HL-60 (cell line): Measurements from ENCODE around the gene CST9.

ENCODE experiments used
- CTCF ChIP-seq: IDR thresholded peaks from one replicate; pipeline ENCODE4 v1.5.1; 2011; ENCODE audit warnings: low read length, control low read depth, inconsistent platforms; ENCODE audit not compliant: insufficient read depth
- GABPA ChIP-seq: IDR thresholded peaks from 2 replicates; pipeline ENCODE4 v1.6.1; 2012; ENCODE audit warnings: low read depth
- POLR2AphosphoS5 ChIP-seq: IDR thresholded peaks from 2 replicates; pipeline ENCODE4 v1.6.1; 2012; ENCODE audit warnings: low read depth
- REST ChIP-seq: IDR thresholded peaks from 2 replicates; pipeline ENCODE4 v1.6.1; 2012; ENCODE audit warnings: low read depth; ENCODE audit not compliant: insufficient replicate concordance
- SPI1 ChIP-seq: IDR thresholded peaks from 2 replicates; pipeline ENCODE4 v1.6.1; 2012; ENCODE audit warnings: low read depth, mild to moderate bottlenecking, borderline replicate concordance

- no peak for TF ChIP-seq CTCF
- TF ChIP-seq POLR2AphosphoS5: no peak
- TF ChIP-seq REST: no peak
- TF ChIP-seq SPI1: no peak
- no peak for TF ChIP-seq GABPA
Measured at GRCh38 chr20:23586735-23587525, 18.8 kb downstream of the CST9 start.
